ENCODE results near the gene LRFN5. TPM values are rescaled to one million over a fixed set of nuclear protein-coding genes. Genes with fewer than 3 reads are reported as not detected.
A peak's percentile ranks its signal among the peaks of the same experiment; 100 is the strongest.

LRFN5 gene
- polyA plus RNA-seq, 1 of the 3 experiments (the other 2 are of a cell fraction): not detected

DNA sequence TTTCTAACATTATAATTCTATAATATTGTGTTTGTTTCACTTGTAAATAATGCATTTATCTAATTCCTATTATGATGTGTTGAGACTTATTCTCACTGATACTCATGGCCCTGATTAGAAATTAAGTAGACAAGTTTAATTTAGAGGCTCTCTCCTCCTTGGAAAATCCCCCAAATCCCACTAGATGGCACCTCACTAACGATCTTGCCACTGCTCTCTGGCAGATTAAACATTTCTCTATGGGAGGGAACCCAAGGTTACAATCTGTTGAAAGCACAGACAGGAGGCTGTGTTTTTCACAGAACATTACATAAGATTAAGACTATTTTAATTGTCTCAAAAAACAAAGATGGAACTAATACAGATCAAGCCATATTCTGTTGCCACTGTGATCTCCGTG lies 318.7 kb downstream of the LRFN5 start:
- H4K20me1 ChIP-seq (ENCODE audit: insufficient read depth): no peaks in the 10 kb centered on the region
- H3K9ac ChIP-seq: no peak overlapping the region
- H3K27me3 ChIP-seq (ENCODE audit: insufficient read depth): no peaks in the 10 kb centered on the region
- no peak overlapping the region for H3K27ac ChIP-seq (ENCODE audit: low read depth in 2 of 2, low read length in 1 of 2)
- H2AFZ ChIP-seq (ENCODE audit: low read depth): no peak overlapping the region
- no peaks in the 10 kb centered on the region for H3F3A ChIP-seq (replicated peaks; ENCODE audit: insufficient read depth)
- H3K36me3 ChIP-seq (replicated peaks in 1 of 2; ENCODE audit: control insufficient read depth in 1 of 2, insufficient read depth in 2 of 2, low read length in 1 of 2): no peaks in the 10 kb centered on the region
- H3K79me2 ChIP-seq (ENCODE audit: insufficient read depth): no peaks in the 10 kb centered on the region
- ChIA-PET POLR2A (no interaction called here), CTCF (no interaction called here)
- DNase-seq: no peak
- 4% methylated on average over 2 of the region's 2 CpGs for WGBS (ENCODE audit: low lambda C conversion rate)
- no peak for TF ChIP-seq JUND (IDR thresholded peaks at IDR 0.05)
- TF ChIP-seq, protein P1, sequence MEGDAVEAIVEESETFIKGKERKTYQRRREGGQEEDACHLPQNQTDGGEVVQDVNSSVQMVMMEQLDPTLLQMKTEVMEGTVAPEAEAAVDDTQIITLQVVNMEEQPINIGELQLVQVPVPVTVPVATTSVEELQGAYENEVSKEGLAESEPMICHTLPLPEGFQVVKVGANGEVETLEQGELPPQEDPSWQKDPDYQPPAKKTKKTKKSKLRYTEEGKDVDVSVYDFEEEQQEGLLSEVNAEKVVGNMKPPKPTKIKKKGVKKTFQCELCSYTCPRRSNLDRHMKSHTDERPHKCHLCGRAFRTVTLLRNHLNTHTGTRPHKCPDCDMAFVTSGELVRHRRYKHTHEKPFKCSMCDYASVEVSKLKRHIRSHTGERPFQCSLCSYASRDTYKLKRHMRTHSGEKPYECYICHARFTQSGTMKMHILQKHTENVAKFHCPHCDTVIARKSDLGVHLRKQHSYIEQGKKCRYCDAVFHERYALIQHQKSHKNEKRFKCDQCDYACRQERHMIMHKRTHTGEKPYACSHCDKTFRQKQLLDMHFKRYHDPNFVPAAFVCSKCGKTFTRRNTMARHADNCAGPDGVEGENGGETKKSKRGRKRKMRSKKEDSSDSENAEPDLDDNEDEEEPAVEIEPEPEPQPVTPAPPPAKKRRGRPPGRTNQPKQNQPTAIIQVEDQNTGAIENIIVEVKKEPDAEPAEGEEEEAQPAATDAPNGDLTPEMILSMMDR (IDR thresholded peaks at IDR 0.05): 0 out of 2 replicates have a peak, but pooled peaks have one; percentile 26
- no peak overlapping the region for H3K4me3 ChIP-seq (ENCODE audit: low read depth in 2 of 2, low read length in 1 of 2)
- H3K4me1 ChIP-seq (ENCODE audit: control insufficient read depth in 1 of 2, insufficient read depth in 2 of 2, low read depth in 1 of 2, low read length in 1 of 2): no peaks in the 10 kb centered on the region
- no peak overlapping the region for H3K4me2 ChIP-seq
- H3K9me3 ChIP-seq: no peaks in the 10 kb centered on the region
- no peaks in the 10 kb centered on the region for H3K9me2 ChIP-seq

DNA sequence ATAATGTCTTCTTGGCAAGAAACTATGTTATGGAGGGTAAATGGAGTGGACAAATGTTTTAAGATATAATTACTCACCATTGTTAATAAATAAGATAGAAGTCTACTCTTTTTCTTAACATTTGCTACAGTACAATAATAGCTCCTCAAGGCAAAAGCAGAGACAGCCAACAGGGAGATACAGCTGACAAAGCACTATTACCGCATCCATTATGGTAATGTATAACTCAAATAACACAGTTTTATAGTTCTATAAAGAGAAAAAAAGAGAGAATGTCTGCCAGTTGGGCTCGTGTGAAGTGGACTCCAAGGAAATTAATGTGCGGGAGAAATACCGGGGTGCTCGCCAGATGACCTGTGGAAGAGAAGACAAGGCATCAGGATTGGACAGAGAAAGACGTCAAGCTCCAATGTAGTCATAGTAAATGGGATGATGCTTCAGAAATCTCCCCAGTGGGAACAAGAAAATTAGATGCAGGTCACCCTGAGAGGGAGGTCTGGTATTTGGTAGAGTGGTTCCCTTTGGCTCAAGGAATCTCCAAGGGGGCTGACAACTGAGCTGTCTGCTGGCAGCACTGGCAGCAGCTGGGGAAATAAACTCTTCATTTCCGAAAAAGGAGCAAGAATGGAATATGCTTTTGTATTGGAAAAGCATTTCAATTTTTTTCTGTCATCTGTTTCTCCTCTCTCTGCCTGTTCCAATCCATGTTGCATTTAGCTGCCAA lies 343.9 kb downstream of the LRFN5 start:
- Histone ChIP-seq H3K4me3 (ENCODE audit: low read depth in 2 of 2, low read length in 1 of 2) (no peak overlapping the region), H3K9me3 (no peaks in the 10 kb centered on the region), H3K27me3 (ENCODE audit: insufficient read depth) (no peaks in the 10 kb centered on the region), H3K4me1 (ENCODE audit: control insufficient read depth in 1 of 2, insufficient read depth in 2 of 2, low read depth in 1 of 2, low read length in 1 of 2) (no peaks in the 10 kb centered on the region), H4K20me1 (ENCODE audit: insufficient read depth) (no peaks in the 10 kb centered on the region), H3K36me3 (replicated peaks in 1 of 2; ENCODE audit: control insufficient read depth in 1 of 2, insufficient read depth in 2 of 2, low read length in 1 of 2) (no peaks in the 10 kb centered on the region), H3K9ac (no peak overlapping the region), H3F3A (replicated peaks; ENCODE audit: insufficient read depth) (no peaks in the 10 kb centered on the region), H3K9me2 (no peaks in the 10 kb centered on the region), H3K27ac (ENCODE audit: low read depth in 2 of 2, low read length in 1 of 2) (no peak overlapping the region), H2AFZ (ENCODE audit: low read depth) (no peak overlapping the region), H3K79me2 (ENCODE audit: insufficient read depth) (no peaks in the 10 kb centered on the region), H3K4me2 (no peak overlapping the region)
- ChIA-PET POLR2A (no interaction called here), CTCF (no interaction called here)
- TF ChIP-seq TAF1 (IDR thresholded peaks at IDR 0.05; ENCODE audit: borderline replicate concordance, low read depth, low read length): no peak
- TF ChIP-seq, protein P2, sequence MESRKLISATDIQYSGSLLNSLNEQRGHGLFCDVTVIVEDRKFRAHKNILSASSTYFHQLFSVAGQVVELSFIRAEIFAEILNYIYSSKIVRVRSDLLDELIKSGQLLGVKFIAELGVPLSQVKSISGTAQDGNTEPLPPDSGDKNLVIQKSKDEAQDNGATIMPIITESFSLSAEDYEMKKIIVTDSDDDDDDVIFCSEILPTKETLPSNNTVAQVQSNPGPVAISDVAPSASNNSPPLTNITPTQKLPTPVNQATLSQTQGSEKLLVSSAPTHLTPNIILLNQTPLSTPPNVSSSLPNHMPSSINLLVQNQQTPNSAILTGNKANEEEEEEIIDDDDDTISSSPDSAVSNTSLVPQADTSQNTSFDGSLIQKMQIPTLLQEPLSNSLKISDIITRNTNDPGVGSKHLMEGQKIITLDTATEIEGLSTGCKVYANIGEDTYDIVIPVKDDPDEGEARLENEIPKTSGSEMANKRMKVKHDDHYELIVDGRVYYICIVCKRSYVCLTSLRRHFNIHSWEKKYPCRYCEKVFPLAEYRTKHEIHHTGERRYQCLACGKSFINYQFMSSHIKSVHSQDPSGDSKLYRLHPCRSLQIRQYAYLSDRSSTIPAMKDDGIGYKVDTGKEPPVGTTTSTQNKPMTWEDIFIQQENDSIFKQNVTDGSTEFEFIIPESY (IDR thresholded peaks at IDR 0.05; ENCODE audit: borderline replicate concordance, low read depth): no peak
- TF ChIP-seq SIN3A (IDR thresholded peaks at IDR 0.05; ENCODE audit: borderline replicate concordance, low read depth, low read length): no peak
- TF ChIP-seq FOSL2 (IDR thresholded peaks at IDR 0.05; ENCODE audit: borderline replicate concordance, low read depth): no peak
- TF ChIP-seq, protein P3, sequence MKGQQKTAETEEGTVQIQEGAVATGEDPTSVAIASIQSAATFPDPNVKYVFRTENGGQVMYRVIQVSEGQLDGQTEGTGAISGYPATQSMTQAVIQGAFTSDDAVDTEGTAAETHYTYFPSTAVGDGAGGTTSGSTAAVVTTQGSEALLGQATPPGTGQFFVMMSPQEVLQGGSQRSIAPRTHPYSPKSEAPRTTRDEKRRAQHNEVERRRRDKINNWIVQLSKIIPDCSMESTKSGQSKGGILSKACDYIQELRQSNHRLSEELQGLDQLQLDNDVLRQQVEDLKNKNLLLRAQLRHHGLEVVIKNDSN (IDR thresholded peaks at IDR 0.05; ENCODE audit: borderline replicate concordance, low read depth): no peak
- 4% methylated on average over 7 of the region's 7 CpGs for WGBS (ENCODE audit: low lambda C conversion rate)
- DNase-seq: no peak

Small RNA genes lying within 50 kb of the gene (small RNA-seq; reads per million reads assigned to genes)
- 0 reads per million in 7 experiments for gene RF00322

Measured in SK-N-SH (cell line).